RWPE2 (cell line): ENCODE results near the gene KDM6A.
A peak's percentile ranks its signal among the peaks of the same experiment; 100 is the strongest.

Experiments
- ATAC-seq: fragments of 200-7000 bp; cut with Tn5 transposase; 3 replicates; pipeline ENCODE4 v1.9.1; 2021; ENCODE audit warnings: low read depth
- DNase-seq: peaks from one replicate; pipeline ENCODE4 v3.0.0-alpha.2; 2020; ENCODE audit warnings: low spot score
- H3K27ac ChIP-seq: fragments of 450-650 bp; 2 replicates; pipeline ENCODE4 v1.5.1; 2017; ENCODE audit warnings: mild to moderate bottlenecking; ENCODE audit not compliant: poor library complexity, severe bottlenecking
- H3K27me3 ChIP-seq: fragments of 250-450 bp; sonication (Bioruptor Pico); 2 replicates; pipeline ENCODE4 v1.5.1; 2021; ENCODE audit warnings: mild to moderate bottlenecking, moderate library complexity; ENCODE audit not compliant: insufficient read depth, poor library complexity, severe bottlenecking
- H3K36me3 ChIP-seq: fragments of 250-450 bp; sonication (Bioruptor Pico); 2 replicates; pipeline ENCODE4 v1.5.1; 2020; ENCODE audit warnings: low read depth, mild to moderate bottlenecking, moderate library complexity
- H3K4me1 ChIP-seq: fragments of 250-450 bp; sonication (Bioruptor Pico); 2 replicates; pipeline ENCODE4 v1.5.1; 2021; ENCODE audit warnings: mild to moderate bottlenecking, moderate library complexity; ENCODE audit not compliant: insufficient read depth, poor library complexity, severe bottlenecking
- H3K4me3 ChIP-seq: fragments of 250-450 bp; sonication (Bioruptor Pico); 2 replicates; pipeline ENCODE4 v1.5.1; 2021; ENCODE audit warnings: mild to moderate bottlenecking, moderate library complexity; ENCODE audit not compliant: severe bottlenecking
- H3K9me3 ChIP-seq: fragments of 250-450 bp; sonication (Bioruptor Pico); 2 replicates; pipeline ENCODE4 v1.5.1; 2021; ENCODE audit warnings: mild to moderate bottlenecking, moderate library complexity; ENCODE audit not compliant: severe bottlenecking
- CTCF ChIP-seq: fragments of 450-650 bp; IDR thresholded peaks from one replicate; pipeline ENCODE4 v1.5.1; 2017; ENCODE audit warnings: mild to moderate bottlenecking, moderate library complexity; ENCODE audit not compliant: poor library complexity, severe bottlenecking

Gene KDM6A

DNA sequence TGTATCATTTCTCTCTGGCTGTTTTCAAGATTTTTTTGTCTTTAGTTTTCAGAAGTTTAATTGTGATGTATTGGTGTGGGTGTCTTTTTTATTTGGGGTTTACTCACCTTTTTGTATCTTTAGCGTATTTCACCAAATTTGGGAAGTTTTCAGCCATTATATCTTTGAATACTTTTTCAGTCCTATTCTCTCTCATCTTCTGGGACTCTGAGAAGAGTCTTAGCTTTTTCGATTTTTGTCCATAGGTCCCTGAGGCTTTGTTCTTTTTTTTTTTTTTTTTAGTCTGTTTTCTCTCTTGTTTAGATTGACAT is 23.8 kb downstream of the KDM6A start:
- Histone ChIP-seq H3K4me3 (no peak overlapping the region), H3K9me3 (no peaks in the 10 kb centered on the region), H3K4me1 (no peaks in the 10 kb centered on the region), H3K27ac (no peak overlapping the region), H3K36me3 (no peaks in the 10 kb centered on the region), H3K27me3 (no peaks in the 10 kb centered on the region)
- no peak for ATAC-seq
- DNase-seq: no peak
- TF ChIP-seq CTCF: no peak

- Histone ChIP-seq H3K4me1 (no peaks in the 10 kb centered on the region), H3K27ac (no peak overlapping the region), H3K9me3 (no peaks in the 10 kb centered on the region), H3K27me3 (no peaks in the 10 kb centered on the region), H3K36me3 (no peaks in the 10 kb centered on the region), H3K4me3 (no peak overlapping the region)
- DNase-seq (no peak), ATAC-seq (no peak)
- TF ChIP-seq CTCF: no peak
Observed at GRCh38 chrX:44897539-44897938, 24.6 kb downstream of the KDM6A start.

DNA sequence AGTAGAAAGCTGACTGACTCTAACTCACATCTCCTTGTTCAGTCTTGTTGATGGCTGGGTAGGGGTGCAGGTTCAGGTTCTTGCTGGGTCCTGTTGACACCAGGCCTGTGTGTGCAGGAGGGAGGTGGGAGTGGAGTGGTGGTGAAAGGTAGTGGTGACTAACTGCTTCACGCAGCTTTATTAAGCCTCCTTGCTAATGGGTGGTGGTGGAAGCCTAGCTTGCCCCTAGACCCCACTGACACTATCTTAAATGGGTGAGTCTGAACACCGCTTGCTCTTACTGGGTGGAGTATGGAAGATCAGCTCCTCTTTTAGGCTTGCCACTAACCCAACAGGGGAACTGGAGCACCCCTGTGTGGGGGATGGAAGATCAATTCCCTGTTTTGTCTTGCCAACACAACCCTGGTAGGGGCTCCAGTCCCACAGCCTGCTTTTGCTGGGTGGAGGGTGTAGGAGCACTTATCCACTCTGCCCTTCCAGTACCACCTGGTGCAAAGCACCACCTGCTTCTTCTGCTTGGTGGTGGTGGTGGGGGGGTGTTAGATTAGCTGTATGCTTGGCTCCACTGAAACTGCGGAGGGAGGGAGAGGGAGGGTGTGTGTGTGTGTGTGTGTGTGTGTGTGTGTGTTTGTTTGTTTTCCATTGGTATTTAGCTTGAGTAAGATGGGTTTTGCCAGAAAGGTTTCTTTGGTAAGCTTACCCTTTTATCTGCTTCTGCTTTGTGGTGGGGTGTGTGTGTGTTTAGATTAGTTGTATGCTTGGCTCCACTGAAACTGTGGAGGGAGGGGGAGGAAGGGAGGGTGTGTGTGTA is 25.6 kb downstream of the KDM6A start:
- H3K36me3 ChIP-seq: no peaks in the 10 kb centered on the region
- no peaks in the 10 kb centered on the region for H3K9me3 ChIP-seq
- no peak for DNase-seq
- no peak overlapping the region for H3K4me3 ChIP-seq
- no peak for ATAC-seq
- peaks cover 3% of the 10 kb centered on the region for H3K4me1 ChIP-seq
- no peaks in the 10 kb centered on the region for H3K27me3 ChIP-seq
- no peak overlapping the region for H3K27ac ChIP-seq
- TF ChIP-seq CTCF: no peak

- DNase-seq (no peak), ATAC-seq (no peak)
- H3K4me1 ChIP-seq: peaks cover 3% of the 10 kb centered on the region
- H3K27me3 ChIP-seq: no peaks in the 10 kb centered on the region
- TF ChIP-seq CTCF: no peak
- H3K9me3 ChIP-seq: no peaks in the 10 kb centered on the region
- no peaks in the 10 kb centered on the region for H3K36me3 ChIP-seq
- H3K4me3 ChIP-seq: no peak overlapping the region
- no peak overlapping the region for H3K27ac ChIP-seq
Observed at GRCh38 chrX:44899946-44900345, 27.0 kb downstream of the KDM6A start.

GRCh38 chrX:44903107-44903506 is 30.1 kb downstream of the KDM6A start:
- H3K4me1 ChIP-seq: peaks cover 3% of the 10 kb centered on the region
- ATAC-seq: peak; percentile 78
- TF ChIP-seq CTCF: no peak
- no peak overlapping the region for H3K4me3 ChIP-seq
- H3K9me3 ChIP-seq: no peaks in the 10 kb centered on the region
- no peaks in the 10 kb centered on the region; the same call in 1 of the 2 replicates for H3K36me3 ChIP-seq
- H3K27me3 ChIP-seq: no peaks in the 10 kb centered on the region
- DNase-seq: no peak
- H3K27ac ChIP-seq: peak overlapping the region; percentile 30
